Fibroblast of peridontal ligament (primary cell): Measurements from ENCODE around the gene MMS19.
"Not testable (repeated sequence)": the region's sequence is repeated elsewhere in the genome, so short reads cannot be mapped to it uniquely, and the experiment has no call there.

Experiments used
- DNase-seq: peaks from one replicate; pipeline ENCODE4 v3.0.0-alpha.2; 2010; ENCODE audit errors: extremely low read depth

MMS19 gene

DNA sequence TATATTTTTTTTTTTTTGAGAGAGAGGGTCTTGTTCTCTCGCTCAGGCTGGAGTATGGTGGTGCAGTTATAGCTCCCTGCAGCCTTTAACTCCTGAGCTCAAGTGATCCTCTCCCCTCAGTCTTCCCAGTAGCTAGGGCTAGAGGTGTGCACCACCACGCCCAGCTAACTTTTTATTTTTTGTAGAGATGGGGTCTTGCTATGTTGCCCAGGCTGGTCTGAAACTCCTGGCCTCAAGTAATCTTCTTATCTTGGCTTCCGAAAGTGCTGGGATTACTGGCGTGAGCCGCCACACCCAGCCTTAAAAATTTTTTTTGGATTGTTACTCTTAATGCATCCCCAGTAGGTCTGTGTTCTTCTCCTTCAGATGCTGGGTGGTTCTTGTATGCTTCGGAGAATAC is 4.7 kb upstream of the MMS19 start:
- DNase-seq = no peak

DNA sequence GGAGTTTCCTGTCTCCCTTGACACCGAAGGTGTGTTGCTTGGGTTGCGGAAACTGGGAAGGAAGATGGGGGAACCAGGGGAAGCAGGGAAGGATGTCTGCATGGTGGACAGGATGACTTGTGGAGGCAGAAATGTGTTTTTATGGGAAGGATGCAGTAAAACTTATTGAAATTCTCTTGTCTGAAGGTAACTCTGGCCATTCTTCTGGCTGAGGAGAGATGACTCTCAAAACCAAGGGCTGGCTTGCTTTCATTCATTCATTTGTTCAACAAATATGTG is 2.0 kb upstream of the MMS19 start:
- DNase-seq = no peak

DNA sequence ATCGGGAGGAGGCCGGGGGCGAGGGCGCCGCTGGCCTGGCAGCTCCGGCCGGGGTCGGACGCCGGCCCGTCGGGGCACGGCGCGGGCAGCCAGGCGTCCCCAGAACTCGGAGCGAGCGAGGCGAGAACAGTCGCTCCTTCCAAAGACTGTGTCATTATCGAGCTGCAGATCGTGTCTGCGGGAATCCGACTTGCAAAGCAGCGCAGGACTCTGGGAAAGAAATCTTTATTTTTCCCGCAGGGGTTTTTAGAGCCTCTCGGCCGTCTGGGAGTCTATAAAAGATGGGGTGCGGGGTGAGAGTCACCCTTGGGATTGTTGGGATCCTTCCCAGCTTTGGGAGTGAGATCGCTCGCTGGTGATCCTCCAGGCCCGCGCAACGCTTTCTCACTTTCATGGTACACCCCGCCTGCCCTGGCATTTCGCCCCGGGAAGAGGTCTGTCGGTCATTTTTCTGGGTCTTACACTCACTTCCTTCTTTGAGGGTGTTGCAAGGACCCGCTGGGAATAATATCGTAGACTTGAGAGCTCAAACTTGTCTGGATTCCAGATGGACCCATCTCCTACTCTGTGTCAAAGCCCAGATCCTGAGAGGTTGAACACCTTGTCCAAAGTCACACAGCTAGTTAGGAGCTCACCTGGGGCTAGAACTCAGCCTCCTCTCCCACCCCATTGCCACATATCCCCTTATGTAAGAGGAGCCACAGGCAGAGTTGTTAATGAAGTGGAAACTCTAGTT is 1.5 kb upstream of the MMS19 start:
- DNase-seq = peak; percentile 53

DNA sequence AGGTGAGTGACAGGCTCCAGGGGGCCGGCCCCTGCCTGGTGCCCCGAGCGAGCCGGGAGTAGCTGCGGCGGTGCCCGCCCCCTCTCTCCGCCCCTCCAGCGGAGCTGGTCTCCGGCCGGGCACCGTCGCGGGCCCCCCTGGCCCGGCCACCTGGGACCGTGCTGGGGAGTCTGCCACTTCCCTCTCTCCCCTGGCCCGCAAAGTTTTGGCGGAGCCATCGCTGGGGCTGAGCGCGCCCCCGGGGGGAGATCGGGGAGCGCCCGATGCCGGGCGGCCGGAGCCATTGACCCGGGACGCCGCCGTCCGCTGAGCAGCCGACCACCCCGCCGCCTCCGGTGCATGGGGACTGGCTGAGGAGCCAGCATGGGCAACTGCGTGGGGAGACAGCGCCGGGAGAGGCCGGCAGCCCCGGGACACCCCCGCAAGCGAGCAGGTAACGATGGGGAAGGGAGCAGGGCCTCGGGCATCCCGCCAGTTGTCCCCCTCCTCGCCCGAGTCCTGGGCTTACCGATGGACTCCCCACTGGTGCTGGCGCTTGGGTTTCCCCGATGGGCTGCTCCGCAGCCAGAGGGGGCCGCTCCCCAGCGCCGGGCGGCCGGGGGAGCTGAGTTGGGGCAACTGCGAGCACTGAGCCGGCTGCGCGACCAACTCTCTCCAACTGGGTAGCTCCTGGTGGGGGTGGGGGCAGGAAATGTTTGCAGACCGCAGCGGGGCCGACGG is 779 bp upstream of the MMS19 start, which contains the start of gene UBTD1:
Gene UBTD1 (plus strand): TSS at position 84 of the 720 bp plus-strand sequence. CDS start 280 bp downstream, at position 364.
- DNase-seq = no peak

DNA sequence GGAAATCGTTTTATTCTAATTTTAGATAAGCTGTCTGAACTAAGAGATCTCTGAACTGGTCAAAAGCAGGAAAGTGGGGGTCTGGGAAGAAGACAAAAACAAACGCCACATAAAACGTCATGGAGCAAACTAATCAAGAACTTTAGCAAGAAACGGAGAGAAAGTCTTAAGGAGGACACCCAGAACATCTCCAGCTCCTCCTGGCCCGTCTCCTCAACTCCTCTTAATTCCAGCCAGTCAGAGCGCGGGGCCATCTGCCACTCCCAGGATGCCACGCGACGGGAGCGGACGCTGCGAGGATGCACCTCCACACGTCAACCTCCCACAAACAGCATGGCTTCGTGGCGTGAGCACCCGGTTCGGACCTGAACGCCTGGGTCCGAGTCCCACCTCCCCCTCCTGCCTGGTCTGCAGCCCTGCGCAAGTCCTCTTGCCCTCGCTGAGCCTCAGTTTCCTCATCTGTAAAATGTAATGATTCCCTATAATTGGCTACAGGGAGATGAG is 598 bp downstream of the MMS19 start:
- DNase-seq = peak; percentile 63

- DNase-seq = peak; percentile 70
Observed at GRCh38 chr10:97494863-97495506, 3.2 kb downstream of the MMS19 start.

DNA sequence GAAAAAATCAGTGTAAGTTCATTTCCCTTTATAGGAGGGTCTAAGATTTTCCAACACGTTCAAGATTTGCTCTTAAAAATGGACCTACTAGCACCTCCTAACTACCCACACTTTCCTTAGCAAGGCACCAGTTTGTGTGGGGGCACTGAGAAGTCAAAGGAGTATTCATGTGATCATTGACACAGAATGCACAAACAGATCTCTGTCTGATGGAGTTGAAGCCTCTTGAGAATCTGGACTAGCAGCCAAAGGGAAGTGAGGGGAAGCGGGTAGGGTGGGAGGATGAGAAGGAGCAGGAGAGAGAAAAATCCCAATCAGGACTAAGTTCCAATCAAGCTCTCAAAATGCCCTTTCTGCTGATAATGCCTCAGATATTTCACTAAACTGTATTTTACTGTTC is 4.1 kb downstream of the MMS19 start:
- DNase-seq = no peak

DNA sequence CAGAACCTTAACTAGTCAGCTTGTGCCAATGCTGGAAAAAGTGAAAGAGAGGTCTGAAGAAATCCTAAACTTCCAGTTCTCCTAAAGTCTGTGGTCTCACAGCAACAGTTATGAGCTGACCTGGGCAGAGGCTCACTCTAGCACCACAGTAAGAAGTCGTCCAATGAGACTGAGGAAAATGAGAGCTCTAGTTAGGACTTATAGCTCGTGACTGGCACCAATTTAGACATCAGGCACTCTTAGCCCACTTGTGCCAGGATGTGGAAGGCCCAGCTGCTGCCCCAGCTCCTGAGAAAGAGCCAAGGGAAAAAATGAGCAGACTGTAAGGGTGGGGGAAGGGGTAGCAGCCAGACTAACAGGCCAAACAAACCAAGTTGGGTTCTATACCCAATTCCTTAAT is 7.6 kb downstream of the MMS19 start:
- no peak for DNase-seq

DNA sequence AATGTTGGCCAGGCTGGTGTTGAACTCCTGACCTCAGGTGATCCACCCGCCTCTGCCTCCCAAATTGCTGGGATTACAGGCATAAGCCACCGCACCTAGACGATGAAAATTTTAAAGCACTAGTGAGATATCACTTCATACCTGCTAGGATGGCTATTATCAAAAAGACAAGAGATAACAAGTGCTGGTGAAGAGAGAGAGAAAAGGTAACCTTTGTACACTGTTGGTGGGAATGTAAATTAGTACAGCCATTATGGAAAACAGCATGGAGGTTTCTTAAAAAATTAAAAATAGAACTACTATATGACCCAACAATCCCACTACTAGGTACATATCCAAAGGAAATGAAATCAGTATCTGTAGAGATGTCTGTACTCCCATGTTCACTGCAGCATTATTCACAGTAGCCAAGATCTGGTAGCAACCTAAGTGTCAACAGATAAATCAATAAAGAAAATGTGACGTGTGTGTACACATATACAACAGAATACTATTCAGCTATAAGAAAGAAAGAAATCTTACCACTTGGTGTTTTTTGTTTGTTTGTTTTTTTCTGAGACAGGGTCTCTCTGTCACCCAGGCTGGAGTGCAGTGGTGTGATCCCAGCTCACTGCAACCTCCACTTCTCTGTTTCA is 12.5 kb downstream of the MMS19 start:
- no peak for DNase-seq

GRCh38 chr10:97483921-97484320 is 14.3 kb downstream of the MMS19 start:
- DNase-seq = no peak

DNA sequence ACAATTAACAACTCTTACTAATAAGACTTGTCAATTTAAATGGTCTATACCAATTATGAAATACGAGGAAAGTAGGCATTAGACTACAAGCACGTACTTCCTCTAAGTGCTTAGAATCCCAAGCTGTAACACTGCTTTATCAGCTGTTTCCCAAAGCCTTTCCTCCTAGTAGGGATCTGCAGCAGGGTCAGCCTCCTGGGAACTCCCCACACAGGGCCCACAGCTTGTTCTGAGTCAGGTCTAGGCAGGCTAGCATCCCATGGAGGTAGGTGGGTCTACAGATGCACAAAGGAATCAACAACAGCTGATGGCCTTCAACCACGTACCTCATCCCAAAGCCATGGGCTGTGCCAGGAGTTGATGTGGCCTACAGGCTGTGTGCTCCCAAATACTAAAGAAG is 14.7 kb downstream of the MMS19 start:
- DNase-seq = no peak

GRCh38 chr10:97482381-97482780 is 15.8 kb downstream of the MMS19 start:
- DNase-seq = no peak

DNA sequence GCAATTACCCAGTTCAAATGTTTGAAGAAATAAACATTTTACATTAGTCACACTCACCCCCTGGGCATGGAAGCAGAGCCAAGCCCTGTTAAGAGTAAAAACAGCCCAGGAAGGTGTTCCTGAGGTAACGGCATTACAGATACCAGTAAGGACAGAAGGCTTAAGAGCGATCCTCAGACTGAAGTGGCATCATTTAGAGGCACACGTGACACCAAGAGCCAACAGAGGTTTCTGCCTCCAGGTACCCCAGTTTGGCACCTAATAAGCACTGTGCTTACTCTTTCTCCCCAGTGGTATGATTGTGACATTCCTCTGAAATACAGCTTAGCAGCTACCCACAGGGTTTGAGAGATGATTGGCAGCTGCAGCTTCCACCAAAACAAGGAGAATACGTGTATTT is 17.2 kb downstream of the MMS19 start:
- DNase-seq = no peak

DNA sequence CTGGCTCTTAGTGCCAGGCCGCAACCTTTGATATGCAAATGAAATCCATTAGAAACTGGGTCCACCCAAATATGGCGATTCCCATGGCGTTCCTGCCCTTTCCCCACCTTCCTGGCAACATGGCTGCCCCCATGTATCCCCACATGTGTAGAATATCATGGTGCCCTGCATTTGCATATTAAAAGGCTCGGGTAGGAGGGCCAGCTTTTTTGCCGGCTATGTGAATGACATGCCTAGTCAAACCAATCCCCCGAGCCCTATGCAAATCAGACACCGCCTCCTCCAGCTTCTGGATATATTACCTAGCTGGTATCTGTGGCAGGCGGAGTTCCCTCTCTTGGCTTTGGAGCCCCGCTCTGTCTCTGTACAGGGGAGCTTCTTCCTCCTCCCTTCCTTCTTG is 18.3 kb downstream of the MMS19 start:
- no peak for DNase-seq

- DNase-seq = not testable (repeated sequence)
Observed at GRCh38 chr10:97479410-97479809, 18.8 kb downstream of the MMS19 start.

- DNase-seq = peak; percentile 86
Observed at GRCh38 chr10:97475936-97476594, 22.2 kb downstream of the MMS19 start.

DNA sequence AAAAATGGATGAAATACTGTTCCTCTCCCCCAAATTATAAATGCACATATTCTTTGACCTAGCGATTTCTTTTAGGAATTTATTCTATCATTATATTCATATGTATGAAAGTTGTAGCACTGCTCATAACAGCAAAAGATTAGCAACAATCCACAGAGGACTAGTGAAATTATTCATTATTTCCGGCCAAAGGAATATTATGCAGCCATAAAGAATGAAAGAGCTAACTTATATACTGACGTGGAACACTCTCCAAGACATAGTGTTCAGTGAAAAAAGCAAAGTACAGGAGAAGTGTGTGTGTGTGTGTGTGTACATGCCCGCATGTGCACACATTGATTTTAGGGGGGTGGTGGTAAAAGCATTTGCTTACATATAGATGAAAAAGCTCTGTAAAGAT is 23.3 kb downstream of the MMS19 start:
- DNase-seq = no peak

GRCh38 chr10:97468781-97469180 is 29.4 kb downstream of the MMS19 start:
- not testable (repeated sequence) for DNase-seq

DNA sequence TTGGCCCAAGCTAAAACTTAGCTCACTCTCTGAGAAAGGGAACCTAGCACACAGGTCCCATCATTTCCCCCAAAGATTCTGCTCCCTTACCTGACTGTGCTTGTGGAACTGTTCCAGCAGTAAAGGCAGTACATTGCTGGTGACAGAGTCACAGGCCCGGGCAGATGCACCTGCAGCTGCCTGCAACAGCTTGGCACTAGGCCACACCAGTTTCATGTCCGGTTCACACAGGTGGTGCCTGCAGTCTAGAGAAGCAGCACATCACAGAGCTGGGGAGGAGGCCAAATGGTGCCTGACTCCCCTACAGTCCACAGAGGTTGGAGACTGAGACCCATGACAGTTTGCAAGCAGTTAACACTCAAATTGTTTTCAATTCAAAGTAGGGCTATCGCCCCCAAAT is 30.1 kb downstream of the MMS19 start:
- no peak for DNase-seq

- no peak for DNase-seq
Observed at GRCh38 chr10:97466755-97467154, 31.5 kb downstream of the MMS19 start.

GRCh38 chr10:97465982-97466381 is 32.2 kb downstream of the MMS19 start:
- no peak for DNase-seq

- DNase-seq = no peak
Observed at GRCh38 chr10:97464226-97464625, 34.0 kb downstream of the MMS19 start.
